GM12878 (cell line): ENCODE measurements around the gene CD2AP. TPM values are rescaled to one million over a fixed set of nuclear protein-coding genes. Genes with fewer than 3 reads are reported as not detected.

Experiments used
- ATAC-seq: fragments of 200-7000 bp; cut with Tn5 transposase; 3 replicates; pipeline ENCODE4 v1.9.1; 2020; ENCODE audit warnings: mild to moderate bottlenecking, moderate library complexity
- BruUV-seq: library from RNA; stranded (reverse); fragments of 400-500 nt; replicated peaks from 2 replicates; lab custom pipeline; 2021; lab: Mats Ljungman, UMichigan
- CTCF ChIA-PET: fragments of 300-600 bp; sonication (Branson Sonifier 250); formaldehyde crosslinking; extraction: SDS; loops from one replicate; lab custom pipeline; 2021; ENCODE audit warnings: inconsistent platforms; lab: Yijun Ruan, JAX
- POLR2A ChIA-PET: fragments of 350-600 bp; formaldehyde crosslinking; extraction: SDS; loops from one replicate; lab custom pipeline; 2021; ENCODE audit warnings: inconsistent platforms; lab: Charles Lee
- RAD21 ChIA-PET: fragments of 300-600 bp; sonication (Branson Sonifier 250); formaldehyde crosslinking; loops from one replicate; lab custom pipeline; 2023; ENCODE audit warnings: antibody characterized with exemption; ENCODE audit not compliant: unreplicated experiment; lab: Charles Lee
- SMC1A ChIA-PET: fragments of 300-600 bp; sonication (Branson Sonifier 250); formaldehyde crosslinking; loops from one replicate; lab custom pipeline; 2023; ENCODE audit not compliant: unreplicated experiment, uncharacterized antibody; lab: Charles Lee
- DNase-seq: peaks from one replicate; pipeline ENCODE4 v3.0.0-alpha.2; 2011; ENCODE audit warnings: low read depth, low spot score
- FAIRE-seq: peaks from 3 replicates; lab custom pipeline; 2011; peaks lifted over from hg19 to GRCh38; lab: Jason Lieb, UNC
- H2AFZ ChIP-seq: 2 replicates; pipeline ENCODE4 v1.6.0; 2011; ENCODE audit warnings: low read depth, low read length, control low read depth; ENCODE audit not compliant: control insufficient read depth
- H3K27ac ChIP-seq: 2 replicates; pipeline ENCODE4 v1.5.1; 2011; ENCODE audit warnings: control low read depth; ENCODE audit not compliant: control insufficient read depth, insufficient read depth
- H3K27me3 ChIP-seq, 2 experiments: replicated peaks in 1 of 2; 2 replicates each; pipeline versions ENCODE4 v1.6.0 to v1.6.1; 2011; ENCODE audit warnings: low read length in 1 of 2; ENCODE audit not compliant: control insufficient read depth in 2 of 2, insufficient read depth in 2 of 2
- H3K36me3 ChIP-seq, 2 experiments: 2 replicates each; pipeline ENCODE4 v1.5.1; 2011; ENCODE audit warnings: low read length in 1 of 2; ENCODE audit not compliant: control insufficient read depth in 2 of 2, insufficient read depth in 2 of 2
- H3K4me1 ChIP-seq: 2 replicates; pipeline ENCODE4 v1.6.1; 2011; ENCODE audit warnings: mild to moderate bottlenecking, low read length, moderate library complexity, mixed read lengths; ENCODE audit not compliant: control insufficient read depth, insufficient read depth
- H3K4me2 ChIP-seq: 2 replicates; pipeline ENCODE4 v1.6.0; 2011; ENCODE audit warnings: control low read depth; ENCODE audit not compliant: control insufficient read depth, insufficient read depth
- H3K4me3 ChIP-seq: fragments of 200-600 bp; sonication (generic); 2 replicates; pipeline ENCODE4 v1.5.1; 2016
- H3K79me2 ChIP-seq: 2 replicates; pipeline ENCODE4 v1.6.0; 2011; ENCODE audit warnings: low read length; ENCODE audit not compliant: control insufficient read depth, insufficient read depth
- H3K9ac ChIP-seq: 2 replicates; pipeline ENCODE4 v1.8.0; 2011; ENCODE audit warnings: low read length, control low read depth, mixed read lengths; ENCODE audit not compliant: control insufficient read depth, insufficient read depth
- H3K9me3 ChIP-seq: replicated peaks from 3 replicates; pipeline ENCODE4 v1.5.1; 2011; ENCODE audit warnings: mild to moderate bottlenecking, low read length; ENCODE audit not compliant: control insufficient read depth, insufficient read depth
- H4K20me1 ChIP-seq: 2 replicates; pipeline ENCODE4 v1.6.0; 2011; ENCODE audit not compliant: control insufficient read depth, insufficient read depth
- ATF3 ChIP-seq: IDR thresholded peaks from 2 replicates; pipeline ENCODE4 v1.6.1; 2011; ENCODE audit warnings: low read depth, mild to moderate bottlenecking, low read length, moderate library complexity, borderline replicate concordance; ENCODE audit errors: extremely low read depth
- BRCA1 ChIP-seq: IDR thresholded peaks from 2 replicates; pipeline ENCODE4 v1.6.1; 2011; ENCODE audit warnings: low read depth, low read length, improper control_type of control experiment
- CBX3 ChIP-seq: fragments of 200-600 bp; sonication (generic); IDR thresholded peaks from 2 replicates; pipeline ENCODE4 v1.6.1; 2016; ENCODE audit warnings: low read depth, borderline replicate concordance
- CREB1 ChIP-seq: IDR thresholded peaks from 2 replicates; pipeline ENCODE4 v1.6.1; 2012; ENCODE audit warnings: low read depth, mild to moderate bottlenecking, inconsistent platforms
- EED ChIP-seq: sonication (generic); IDR thresholded peaks from 2 replicates; pipeline ENCODE4 v1.6.1; 2016; ENCODE audit warnings: antibody characterized with exemption, low read depth
- ETV6 ChIP-seq, 2 experiments: fragments of 450-650 bp in 1 of 2; IDR thresholded peaks in 1 of 2; conservative IDR thresholded peaks in 1 of 2; 2 replicates each; pipeline ENCODE4 v1.6.1; 2014; ENCODE audit warnings: antibody characterized with exemption in 1 of 2, borderline replicate concordance in 1 of 2, low read depth in 1 of 2, mild to moderate bottlenecking in 1 of 2, moderate library complexity in 1 of 2
- HDAC2 ChIP-seq: fragments of 200-600 bp; sonication (generic); IDR thresholded peaks from 2 replicates; pipeline ENCODE4 v1.6.1; 2017
- IKZF1 ChIP-seq: fragments of 450-650 bp; conservative IDR thresholded peaks from 2 replicates; pipeline ENCODE4 v1.6.1; 2017; ENCODE audit warnings: antibody characterized with exemption, mild to moderate bottlenecking
- KDM1A ChIP-seq: fragments of 200-600 bp; sonication (generic); IDR thresholded peaks from 2 replicates; pipeline ENCODE4 v1.6.1; 2016; ENCODE audit warnings: borderline replicate concordance
- POLR2AphosphoS2 ChIP-seq: IDR thresholded peaks from 2 replicates; pipeline ENCODE4 v1.6.1; 2011; ENCODE audit warnings: low read depth, mild to moderate bottlenecking, low read length, improper control_type of control experiment, moderate library complexity
- RAD21 ChIP-seq: IDR thresholded peaks from 2 replicates; pipeline ENCODE4 v1.6.1; 2011; ENCODE audit warnings: mild to moderate bottlenecking, low read depth, low read length, moderate library complexity; ENCODE audit not compliant: insufficient read depth
- RB1 ChIP-seq: fragments of 450-650 bp; formaldehyde crosslinking; IDR thresholded peaks from 2 replicates; pipeline ENCODE4 v1.6.1; 2017; ENCODE audit warnings: mild to moderate bottlenecking, borderline replicate concordance
- SRF ChIP-seq, 2 experiments: IDR thresholded peaks; 2 replicates each; pipeline ENCODE4 v1.6.1; 2011; ENCODE audit warnings: low read depth in 2 of 2, low read length in 2 of 2, mild to moderate bottlenecking in 1 of 2, moderate library complexity in 1 of 2
- TARDBP ChIP-seq: IDR thresholded peaks from 2 replicates; pipeline ENCODE4 v1.6.1; 2016; ENCODE audit warnings: borderline replicate concordance
- TBL1XR1 ChIP-seq: IDR thresholded peaks from 2 replicates; pipeline ENCODE4 v1.6.1; 2012; ENCODE audit warnings: low read depth, low read length, improper control_type of control experiment
- TCF3 ChIP-seq: IDR thresholded peaks from 2 replicates; pipeline ENCODE4 v1.6.1; 2012; ENCODE audit warnings: low read depth, mild to moderate bottlenecking, low read length, borderline replicate concordance; ENCODE audit not compliant: insufficient read depth
- USF2 ChIP-seq: IDR thresholded peaks from 2 replicates; pipeline ENCODE4 v1.6.1; 2011; ENCODE audit warnings: low read depth, low read length, improper control_type of control experiment, borderline replicate concordance
- ZNF217 ChIP-seq: fragments of 450-650 bp; IDR thresholded peaks from 2 replicates; pipeline ENCODE4 v1.6.1; 2017; ENCODE audit warnings: antibody characterized with exemption, mild to moderate bottlenecking
- ZNF24 ChIP-seq: fragments of 450-650 bp; IDR thresholded peaks from 2 replicates; pipeline ENCODE4 v1.6.1; 2017; ENCODE audit warnings: antibody characterized with exemption, mild to moderate bottlenecking
- in situ Hi-C: fragments of 300-500 bp; cut with MboI; formaldehyde crosslinking; loops from 9 replicates; pipeline ENCODE4 v1.14.3; 2018; ENCODE audit warnings: mixed read lengths
- intact Hi-C: fragments of 100-400 bp; cut with micrococcal nuclease; formaldehyde crosslinking; loops from one replicate; pipeline ENCODE4 v1.14.2; 2022; ENCODE audit not compliant: unreplicated experiment
- polyA plus RNA-seq, 11 experiments: library from polyadenylated mRNA; depleted of rRNA in 4 of 11; unstranded in 6 of 11; stranded (reverse) in 5 of 11; fragments of >200 nt; fragmentation: Nextera tagmentation in 4 of 11; fragmentation: Illumina TruSeq in 1 of 11; extraction: Ambion mirVana in 4 of 11; extraction: Trizol in 1 of 11; gene quantifications; 1 replicate in 1 of 11; 2 replicates in 10 of 11; pipeline versions ENCODE4 v1.2.1 to v1.2.3, GENCODE V29; 2011 to 2016; ENCODE audit warnings: inconsistent platforms in 2 of 11, missing spikeins in 2 of 11, low read depth in 1 of 11
- total RNA-seq, 4 experiments: library from RNA; depleted of rRNA in 3 of 4; stranded (reverse); fragments of >200 nt in 3 of 4; fragmentation: Illumina TruSeq in 1 of 4; extraction: Trizol in 1 of 4; gene quantifications; 2 replicates each; pipeline versions ENCODE4 v1.2.1 to v1.2.3, GENCODE V29; 2013 to 2021
- TF ChIP-seq, protein P1 (sequence below): IDR thresholded peaks from 2 replicates; pipeline ENCODE4 v1.6.1; 2011; ENCODE audit warnings: borderline replicate concordance, low read depth, mild to moderate bottlenecking, moderate library complexity, mixed read lengths, low read length; ENCODE audit not compliant: insufficient read depth; ENCODE audit errors: extremely low read length

The CD2AP gene
- total and polyA plus RNA-seq, 10 of the 15 experiments (the other 5 are each of a cell fraction or from before 2014, with no cell fraction given) = 5.4 to 46.6 (median 20.9) TPM

DNA sequence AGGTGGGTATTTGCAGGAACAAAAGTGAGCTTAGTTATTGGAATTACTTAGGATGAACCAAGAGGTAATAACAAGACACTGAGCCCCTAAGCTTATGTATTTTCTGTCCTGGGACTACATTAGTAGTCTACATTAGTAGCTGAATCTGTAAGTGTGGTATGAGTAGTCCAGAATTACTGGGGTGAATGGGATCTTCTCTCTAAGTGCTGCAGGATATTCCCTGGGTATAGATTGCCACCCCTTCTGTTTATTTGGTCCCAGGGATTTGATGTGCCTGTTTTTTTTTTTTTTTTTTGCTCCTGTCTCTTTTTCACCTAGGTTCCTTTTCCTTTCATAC lies 5.9 kb downstream of the CD2AP start:
- intact Hi-C loops (no loop called here), in situ Hi-C loops (no loop called here)
- H3K27me3 ChIP-seq = no peaks in the 10 kb centered on the region
- H3K79me2 ChIP-seq = peaks cover 87% of the 10 kb centered on the region
- DNase-seq (no peak), FAIRE-seq (no peak), ATAC-seq (peak; percentile 34)
- no peaks in the 10 kb centered on the region for H3K9me3 ChIP-seq
- POLR2A ChIA-PET = interaction anchor here (0.7 to 1.4 kb wide), 4 partner anchors 18 to 61 kb away, joined by 3 to 4 read pairs (median 3); no protein-coding TSS in a partner anchor
- SMC1A ChIA-PET = interaction anchor here (0.8 to 4.3 kb wide), 15 partner anchors 9 to 148 kb away, joined by 3 to 21 read pairs (median 4); no protein-coding TSS in a partner anchor
- CTCF ChIA-PET = interaction anchor here (1.2 to 2.4 kb wide), 5 partner anchors 25 to 71 kb away, joined by 3 to 14 read pairs (median 6); no protein-coding TSS in a partner anchor
- H2AFZ ChIP-seq = no peak overlapping the region
- no peaks in the 10 kb centered on the region for H4K20me1 ChIP-seq
- no peaks in the 10 kb centered on the region for H3K36me3 ChIP-seq
- H3K9ac ChIP-seq = peak overlapping the region; percentile 10
- no peak for TF ChIP-seq HDAC2
- no peak for TF ChIP-seq TARDBP
- no peak for TF ChIP-seq EED
- TF ChIP-seq POLR2AphosphoS2 = no peak
- no peak for TF ChIP-seq ZNF24
- TF ChIP-seq, protein P1, sequence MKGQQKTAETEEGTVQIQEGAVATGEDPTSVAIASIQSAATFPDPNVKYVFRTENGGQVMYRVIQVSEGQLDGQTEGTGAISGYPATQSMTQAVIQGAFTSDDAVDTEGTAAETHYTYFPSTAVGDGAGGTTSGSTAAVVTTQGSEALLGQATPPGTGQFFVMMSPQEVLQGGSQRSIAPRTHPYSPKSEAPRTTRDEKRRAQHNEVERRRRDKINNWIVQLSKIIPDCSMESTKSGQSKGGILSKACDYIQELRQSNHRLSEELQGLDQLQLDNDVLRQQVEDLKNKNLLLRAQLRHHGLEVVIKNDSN = no peak
- no peak for TF ChIP-seq BRCA1
- no peak for TF ChIP-seq CREB1
- no peak for TF ChIP-seq IKZF1
- no peak for TF ChIP-seq KDM1A
- TF ChIP-seq SRF (IDR thresholded peaks at IDR 0.05; ENCODE audit: low read depth in 2 of 2, low read length in 2 of 2) = no peak
- TF ChIP-seq ZNF217 = no peak
- no peak for TF ChIP-seq ETV6 (conservative IDR thresholded peaks at IDR 0.05 in 1 of 2, IDR thresholded peaks at IDR 0.05 in 1 of 2; ENCODE audit: borderline replicate concordance in 1 of 2, low read depth in 1 of 2)
- no peak for TF ChIP-seq ATF3
- TF ChIP-seq CBX3 = no peak
- no peak for TF ChIP-seq RB1
- TF ChIP-seq TBL1XR1 = no peak
- no peak for TF ChIP-seq USF2
- no peak for TF ChIP-seq RAD21
- no peak for TF ChIP-seq TCF3
- no TSS peak for BruUV-seq
- RAD21 ChIA-PET = interaction anchor here (0.7 to 1.5 kb wide), 3 partner anchors 30 to 117 kb away, joined by 3 to 5 read pairs (median 3); no protein-coding TSS in a partner anchor
- peak overlapping the region; percentile 18 for H3K4me3 ChIP-seq
- peak overlapping the region; percentile 32 for H3K27ac ChIP-seq
- H3K4me1 ChIP-seq = peaks cover 10% of the 10 kb centered on the region
- H3K4me2 ChIP-seq = peak overlapping the region; percentile 64
